WERI-Rb-1 (cell line): Measurements from ENCODE around the gene CMTR1.

Experiments
- DNase-seq: peaks from one replicate; pipeline ENCODE4 v3.0.0-alpha.2; 2020
- H3K27ac ChIP-seq: fragments of 250-450 bp; sonication (Bioruptor Pico); 2 replicates; pipeline ENCODE4 v1.5.1; 2020; ENCODE audit warnings: mild to moderate bottlenecking, moderate library complexity
- H3K27me3 ChIP-seq: fragments of 250-450 bp; sonication (Bioruptor Pico); 2 replicates; pipeline ENCODE4 v1.5.1; 2021; ENCODE audit warnings: mild to moderate bottlenecking, low read depth, moderate library complexity; ENCODE audit not compliant: insufficient read depth, severe bottlenecking
- H3K36me3 ChIP-seq: fragments of 250-450 bp; sonication (Bioruptor Pico); 2 replicates; pipeline ENCODE4 v1.5.1; 2020; ENCODE audit warnings: mild to moderate bottlenecking, moderate library complexity
- H3K4me3 ChIP-seq: 2 replicates; pipeline ENCODE4 v1.5.1; 2011; ENCODE audit warnings: low read depth, mild to moderate bottlenecking, control low read depth, low read length
- H3K9me3 ChIP-seq: fragments of 250-450 bp; sonication (Bioruptor Pico); 2 replicates; pipeline ENCODE4 v1.5.1; 2021; ENCODE audit warnings: mild to moderate bottlenecking, moderate library complexity; ENCODE audit not compliant: severe bottlenecking
- CTCF ChIP-seq: IDR thresholded peaks from 2 replicates; pipeline ENCODE4 v1.5.1; 2011; ENCODE audit warnings: low read depth, mild to moderate bottlenecking, control low read depth, inconsistent platforms, low read length

Gene CMTR1

GRCh38 chr6:37490536-37491170 is 57.6 kb downstream of the CMTR1 start:
- no peaks in the 10 kb centered on the region for H3K9me3 ChIP-seq
- H3K36me3 ChIP-seq, result no peaks in the 10 kb centered on the region
- no peak overlapping the region for H3K27ac ChIP-seq
- H3K27me3 ChIP-seq, result no peaks in the 10 kb centered on the region
- no peak overlapping the region for H3K4me3 ChIP-seq
- no peak for DNase-seq
- TF ChIP-seq CTCF, result no peak

- no peak for TF ChIP-seq CTCF
- Histone ChIP-seq H3K4me3 (no peak overlapping the region), H3K9me3 (no peaks in the 10 kb centered on the region), H3K36me3 (no peaks in the 10 kb centered on the region), H3K27me3 (no peaks in the 10 kb centered on the region), H3K27ac (no peak overlapping the region)
- no peak for DNase-seq
Observed at GRCh38 chr6:37491171-37491829, 58.3 kb downstream of the CMTR1 start.

- Histone ChIP-seq H3K36me3 (no peaks in the 10 kb centered on the region), H3K27me3 (no peaks in the 10 kb centered on the region), H3K4me3 (no peak overlapping the region), H3K9me3 (no peaks in the 10 kb centered on the region), H3K27ac (no peak overlapping the region)
- DNase-seq, result no peak
- no peak for TF ChIP-seq CTCF
Observed at GRCh38 chr6:37491830-37492208, 58.8 kb downstream of the CMTR1 start.

GRCh38 chr6:37492236-37492972 is 59.4 kb downstream of the CMTR1 start:
- H3K9me3 ChIP-seq, result no peaks in the 10 kb centered on the region
- H3K27me3 ChIP-seq, result no peaks in the 10 kb centered on the region
- TF ChIP-seq CTCF, result no peak
- H3K36me3 ChIP-seq, result no peaks in the 10 kb centered on the region
- H3K4me3 ChIP-seq, result no peak overlapping the region
- H3K27ac ChIP-seq, result no peak overlapping the region
- no peak for DNase-seq

GRCh38 chr6:37492991-37493660 is 60.1 kb downstream of the CMTR1 start:
- TF ChIP-seq CTCF, result no peak
- no peak for DNase-seq
- no peak overlapping the region for H3K27ac ChIP-seq
- H3K4me3 ChIP-seq, result no peak overlapping the region
- no peaks in the 10 kb centered on the region for H3K36me3 ChIP-seq
- no peaks in the 10 kb centered on the region for H3K9me3 ChIP-seq
- H3K27me3 ChIP-seq, result no peaks in the 10 kb centered on the region
